PFSK-1 (cell line): Measurements from ENCODE around the gene EEFSEC.

Experiments used
- POLR2AphosphoS5 ChIP-seq: IDR thresholded peaks from 2 replicates; pipeline ENCODE4 v1.6.1; 2012; ENCODE audit warnings: low read depth, mild to moderate bottlenecking, control low read depth, low read length, moderate library complexity
- SIN3A ChIP-seq: IDR thresholded peaks from 2 replicates; pipeline ENCODE4 v1.6.1; 2012; ENCODE audit warnings: mild to moderate bottlenecking, low read length, moderate library complexity, borderline replicate concordance; ENCODE audit not compliant: insufficient read depth
- TAF1 ChIP-seq: IDR thresholded peaks from 2 replicates; pipeline ENCODE4 v1.6.1; 2012; ENCODE audit warnings: low read length, control low read depth, borderline replicate concordance; ENCODE audit not compliant: insufficient read depth

DNA sequence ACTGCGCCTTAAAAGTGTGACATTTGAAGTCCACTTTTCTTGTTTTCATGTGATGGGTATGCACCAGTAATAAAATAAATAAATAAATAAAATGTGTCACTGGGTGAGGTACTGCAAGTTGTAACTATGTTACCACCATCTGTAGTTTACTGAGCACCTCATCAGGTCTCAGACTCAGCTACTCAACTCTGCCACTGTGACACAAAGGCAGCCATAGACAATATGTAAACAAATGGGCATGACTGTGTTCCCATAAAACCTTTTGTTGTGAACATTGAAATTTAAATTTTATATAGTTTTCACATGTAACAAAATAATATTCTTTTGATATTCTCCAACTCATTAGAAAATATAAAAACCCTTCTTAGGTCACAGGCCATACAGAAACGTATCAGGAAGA is 193.3 kb downstream of the EEFSEC start:
- TF ChIP-seq POLR2AphosphoS5 (no peak), SIN3A (no peak), TAF1 (no peak)
